B cell (primary cell): Measurements from ENCODE around the gene ZNF296. TPM values are rescaled to one million over a fixed set of nuclear protein-coding genes. Genes with fewer than 3 reads are reported as not detected.

ENCODE experiments used
- ATAC-seq: fragments of 200-7000 bp; cut with Tn5 transposase; one replicate; pipeline ENCODE4 v1.10.0; 2021; ENCODE audit warnings: low read depth, mild to moderate bottlenecking, moderate number of reproducible peaks, moderate library complexity
- CTCF ChIA-PET: fragments of 350-600 bp; sonication (Branson Sonifier 250); formaldehyde crosslinking; loops from one replicate; lab custom pipeline; 2021; ENCODE audit warnings: antibody characterized with exemption, inconsistent platforms; lab: Charles Lee
- POLR2A ChIA-PET: fragments of 350-600 bp; sonication (Branson Sonifier 250); formaldehyde crosslinking; loops from one replicate; lab custom pipeline; 2021; ENCODE audit warnings: antibody characterized with exemption; lab: Charles Lee
- DNase-seq: peaks from one replicate; pipeline ENCODE4 v3.0.0; 2013
- H2AFZ ChIP-seq: 2 replicates; pipeline ENCODE4 v1.6.1; 2012; ENCODE audit warnings: mild to moderate bottlenecking, low read depth, low read length; ENCODE audit not compliant: insufficient read depth, poor library complexity, severe bottlenecking
- H3K27ac ChIP-seq, 2 donors: 1 replicate in 1 of 2; 2 replicates in 1 of 2; pipeline ENCODE4 v1.5.1; 2012 to 2013; ENCODE audit warnings: low read length in 2 of 2, mild to moderate bottlenecking in 2 of 2, moderate library complexity in 1 of 2
- H3K27me3 ChIP-seq, 4 experiments: fragments of 200-600 bp in 1 of 4; sonication (generic) in 1 of 4; replicated peaks in 1 of 4; 1 replicate in 2 of 4; 2 replicates in 2 of 4; pipeline versions ENCODE4 v1.6.1 to v1.7.0; 2013 to 2016; ENCODE audit warnings: low read length in 3 of 4, mild to moderate bottlenecking in 2 of 4, mixed read lengths in 1 of 4, moderate library complexity in 1 of 4; ENCODE audit not compliant: insufficient read depth in 4 of 4, control insufficient read depth in 3 of 4; ENCODE audit errors: control extremely low read depth in 1 of 4
- H3K36me3 ChIP-seq, 2 experiments: replicated peaks in 1 of 2; 1 replicate in 1 of 2; 2 replicates in 1 of 2; pipeline versions ENCODE4 v1.6.1 to v1.7.1; 2013; ENCODE audit warnings: low read length in 1 of 2; ENCODE audit not compliant: insufficient read depth in 2 of 2, control insufficient read depth in 1 of 2; ENCODE audit errors: control extremely low read depth in 1 of 2, extremely low read depth in 1 of 2
- H3K4me1 ChIP-seq, 2 donors: fragments of 200-600 bp in 1 of 2; sonication (generic) in 1 of 2; 1 replicate in 1 of 2; 2 replicates in 1 of 2; pipeline versions ENCODE4 v1.5.1 to v1.6.1; 2013 to 2017; ENCODE audit warnings: low read length in 2 of 2; ENCODE audit not compliant: control insufficient read depth in 2 of 2, insufficient read depth in 2 of 2
- H3K4me2 ChIP-seq: replicated peaks from 2 replicates; pipeline ENCODE3; 2012; ENCODE audit warnings: mild to moderate bottlenecking, low read depth, low read length; ENCODE audit not compliant: poor library complexity, severe bottlenecking
- H3K4me3 ChIP-seq, 5 experiments: fragments of 200-600 bp in 1 of 5; sonication (generic) in 1 of 5; 1 replicate in 3 of 5; 2 replicates in 2 of 5; pipeline versions ENCODE4 v1.5.1 to v1.7.0; 2011 to 2016; ENCODE audit warnings: low read length in 4 of 5, mild to moderate bottlenecking in 4 of 5, low read depth in 2 of 5, control low read depth in 1 of 5, moderate library complexity in 1 of 5; ENCODE audit not compliant: insufficient read depth in 1 of 5; ENCODE audit errors: control extremely low read depth in 1 of 5, extremely low read depth in 1 of 5
- H3K79me2 ChIP-seq: fragments of 200-600 bp; sonication (generic); one replicate; pipeline ENCODE4 v1.6.0; 2016; ENCODE audit warnings: low read length; ENCODE audit not compliant: control insufficient read depth, insufficient read depth
- H3K9ac ChIP-seq: fragments of 200-600 bp; sonication (generic); 2 replicates; pipeline ENCODE4 v1.6.1; 2017; ENCODE audit warnings: mild to moderate bottlenecking, low read length, moderate library complexity
- H3K9me3 ChIP-seq, 3 donors: one replicate each; pipeline versions ENCODE4 v1.6.1 to v1.7.1; 2013; ENCODE audit warnings: low read length in 2 of 3; ENCODE audit not compliant: control insufficient read depth in 2 of 3, insufficient read depth in 1 of 3; ENCODE audit errors: control extremely low read depth in 1 of 3
- H4K20me1 ChIP-seq: 2 replicates; pipeline ENCODE4 v1.6.0; 2012; ENCODE audit warnings: mild to moderate bottlenecking, low read length; ENCODE audit not compliant: insufficient read depth, control insufficient read depth, poor library complexity, severe bottlenecking
- H3K27ac Mint-ChIP-seq: one replicate; pipeline ENCODE4 v1.8.0; 2021; ENCODE audit warnings: mixed read lengths
- H3K27me3 Mint-ChIP-seq: one replicate; pipeline ENCODE4 v1.8.0; 2021; ENCODE audit warnings: mixed read lengths
- H3K4me1 Mint-ChIP-seq: one replicate; pipeline ENCODE4 v1.8.0; 2021; ENCODE audit warnings: mixed read lengths
- H3K4me3 Mint-ChIP-seq: one replicate; pipeline ENCODE4 v1.8.0; 2021; ENCODE audit warnings: mixed read lengths
- H3K9me3 Mint-ChIP-seq: one replicate; pipeline ENCODE4 v1.8.0; 2022; ENCODE audit warnings: mixed read lengths; ENCODE audit not compliant: insufficient read depth
- EZH2 ChIP-seq: IDR thresholded peaks from 2 replicates; pipeline ENCODE4 v1.6.1; 2012; ENCODE audit warnings: borderline replicate concordance, low read depth, mild to moderate bottlenecking, moderate library complexity, low read length; ENCODE audit not compliant: insufficient read depth, poor library complexity, severe bottlenecking
- WGBS: methylation state at CpG from one replicate; pipeline ENCODE4 v1.1.5; 2013; ENCODE audit warnings: missing lambda C conversion rate; ENCODE audit not compliant: insufficient coverage; 5-methylcytosine and 5-hydroxymethylcytosine counted together
- intact Hi-C: fragments of 100-400 bp; cut with micrococcal nuclease; formaldehyde crosslinking; loops from one replicate; pipeline ENCODE4 v1.10.0; 2022
- polyA plus RNA-seq: library from polyadenylated mRNA; depleted of rRNA; stranded (reverse); fragments of >200 nt; gene quantifications from 2 replicates; pipeline ENCODE4 v1.2.3, GENCODE V29; 2012
- total RNA-seq, 2 donors: library from RNA; stranded (reverse); fragments of 120-200 nt in 1 of 2; gene quantifications; 1 replicate in 1 of 2; 2 replicates in 1 of 2; pipeline versions ENCODE4 v1.2.3 to v1.2.4, GENCODE V29; 2013 to 2022
- TF ChIP-seq, protein P1 (sequence below): fragments of 200-600 bp; IDR thresholded peaks from one replicate; pipeline ENCODE4 v1.8.0; 2022; ENCODE audit warnings: antibody characterized with exemption, mild to moderate bottlenecking

The ZNF296 gene
- total and polyA plus RNA-seq, 2 donors (not counting 1 experiment from before 2014, with no cell fraction given), result 21.9 to 30.2 TPM

- DNase-seq (no peak), ATAC-seq (no peak)
- Histone ChIP-seq H3K9ac (no peak overlapping the region), H3K4me2 (no peak overlapping the region), H3K27me3 (no peaks in the 10 kb centered on the region), H3K4me3 (no peak overlapping the region), H4K20me1 (peaks cover 80% of the 10 kb centered on the region), H3K9me3 (no peaks in the 10 kb centered on the region), H3K4me1 (peaks cover 16 to 31% of the 10 kb centered on the region in 2 donors), H2AFZ (no peak overlapping the region), H3K79me2 (peaks cover 92% of the 10 kb centered on the region), H3K27ac (no peak overlapping the region), H3K36me3 (peaks cover 0 to 3% of the 10 kb centered on the region in 2 experiments)
- 98% methylated on average over 7 of the region's 7 CpGs for WGBS
- Mint-ChIP-seq H3K27me3 (no peaks in the 10 kb centered on the region), H3K9me3 (no peaks in the 10 kb centered on the region), H3K27ac (peak overlapping the region; percentile 70), H3K4me3 (peak overlapping the region; percentile 6), H3K4me1 (peaks cover 68% of the 10 kb centered on the region)
- POLR2A ChIA-PET, result no interaction called here
- intact Hi-C loops, result no loop called here
- CTCF ChIA-PET, result interaction anchor here (1.0 kb wide), 1 partner anchor 37 kb away, joined by 3 read pairs; no protein-coding TSS in a partner anchor
- TF ChIP-seq, protein P1, sequence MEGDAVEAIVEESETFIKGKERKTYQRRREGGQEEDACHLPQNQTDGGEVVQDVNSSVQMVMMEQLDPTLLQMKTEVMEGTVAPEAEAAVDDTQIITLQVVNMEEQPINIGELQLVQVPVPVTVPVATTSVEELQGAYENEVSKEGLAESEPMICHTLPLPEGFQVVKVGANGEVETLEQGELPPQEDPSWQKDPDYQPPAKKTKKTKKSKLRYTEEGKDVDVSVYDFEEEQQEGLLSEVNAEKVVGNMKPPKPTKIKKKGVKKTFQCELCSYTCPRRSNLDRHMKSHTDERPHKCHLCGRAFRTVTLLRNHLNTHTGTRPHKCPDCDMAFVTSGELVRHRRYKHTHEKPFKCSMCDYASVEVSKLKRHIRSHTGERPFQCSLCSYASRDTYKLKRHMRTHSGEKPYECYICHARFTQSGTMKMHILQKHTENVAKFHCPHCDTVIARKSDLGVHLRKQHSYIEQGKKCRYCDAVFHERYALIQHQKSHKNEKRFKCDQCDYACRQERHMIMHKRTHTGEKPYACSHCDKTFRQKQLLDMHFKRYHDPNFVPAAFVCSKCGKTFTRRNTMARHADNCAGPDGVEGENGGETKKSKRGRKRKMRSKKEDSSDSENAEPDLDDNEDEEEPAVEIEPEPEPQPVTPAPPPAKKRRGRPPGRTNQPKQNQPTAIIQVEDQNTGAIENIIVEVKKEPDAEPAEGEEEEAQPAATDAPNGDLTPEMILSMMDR, result no peak
- TF ChIP-seq EZH2, result no peak
These were observed 20.4 kb upstream of the ZNF296 start for GRCh38 chr19:45096700-45097099.

GRCh38 chr19:45095496-45096413, 19.5 kb upstream of the ZNF296 start:
- no peak overlapping the region for H3K27ac ChIP-seq
- no peak overlapping the region for H3K4me2 ChIP-seq
- H3K36me3 ChIP-seq, result peaks cover 0 to 5% of the 10 kb centered on the region in 2 experiments
- 96% methylated on average over 14 of the region's 14 CpGs for WGBS
- H3K27me3 Mint-ChIP-seq, result no peaks in the 10 kb centered on the region
- DNase-seq (no peak), ATAC-seq (no peak)
- H3K27ac Mint-ChIP-seq, result peak overlapping the region; percentile 4
- no peak for TF ChIP-seq EZH2
- TF ChIP-seq, protein P1, result no peak
- peaks cover 3% of the 10 kb centered on the region for H3K9me3 Mint-ChIP-seq
- ChIA-PET POLR2A (no interaction called here), CTCF (no interaction called here)
- no peak overlapping the region for H3K4me3 ChIP-seq
- H3K4me1 Mint-ChIP-seq, result peaks cover 68% of the 10 kb centered on the region
- H3K4me3 Mint-ChIP-seq, result no peak overlapping the region
- peaks cover 0 to 8% (median 0%) of the 10 kb centered on the region in 3 donors for H3K9me3 ChIP-seq
- H2AFZ ChIP-seq, result no peak overlapping the region
- intact Hi-C loops, result no loop called here
- H3K27me3 ChIP-seq, result no peaks in the 10 kb centered on the region
- H3K79me2 ChIP-seq, result peaks cover 90% of the 10 kb centered on the region
- no peak overlapping the region for H3K9ac ChIP-seq
- peaks cover 76% of the 10 kb centered on the region for H4K20me1 ChIP-seq
- H3K4me1 ChIP-seq, result peaks cover 22 to 38% of the 10 kb centered on the region in 2 donors
